ENCODE results near the gene PDE7B.

PDE7B gene

GRCh38 chr6:135999393-135999792 lies 147.9 kb downstream of the PDE7B start:
- H3K79me2 ChIP-seq (ENCODE audit: insufficient read depth, low read length), result no peaks in the 10 kb centered on the region
- H3F3A ChIP-seq (ENCODE audit: low read depth), result no peaks in the 10 kb centered on the region
- H3K4me2 ChIP-seq (ENCODE audit: low read depth, low read length, poor library complexity, severe bottlenecking), result no peak overlapping the region
- H3K4me3 ChIP-seq (ENCODE audit: low read length, poor library complexity, severe bottlenecking), result no peak overlapping the region
- no peaks in the 10 kb centered on the region for H3K9me2 ChIP-seq (replicated peaks; ENCODE audit: low read depth, low read length)
- H3K9ac ChIP-seq (ENCODE audit: low read depth, low read length, poor library complexity, severe bottlenecking), result no peak overlapping the region
- H3K9me3 ChIP-seq (ENCODE audit: insufficient read depth, low read depth, low read length), result peaks cover 5% of the 10 kb centered on the region; the same call in 1 of the 2 replicates
- H3K36me3 ChIP-seq (ENCODE audit: insufficient read depth, low read length), result no peaks in the 10 kb centered on the region
- no peak overlapping the region for H2AFZ ChIP-seq (ENCODE audit: low read length)
- no peak for TF ChIP-seq EZH2phosphoT487 (IDR thresholded peaks at IDR 0.05; ENCODE audit: borderline replicate concordance)
- TF ChIP-seq, protein P1, sequence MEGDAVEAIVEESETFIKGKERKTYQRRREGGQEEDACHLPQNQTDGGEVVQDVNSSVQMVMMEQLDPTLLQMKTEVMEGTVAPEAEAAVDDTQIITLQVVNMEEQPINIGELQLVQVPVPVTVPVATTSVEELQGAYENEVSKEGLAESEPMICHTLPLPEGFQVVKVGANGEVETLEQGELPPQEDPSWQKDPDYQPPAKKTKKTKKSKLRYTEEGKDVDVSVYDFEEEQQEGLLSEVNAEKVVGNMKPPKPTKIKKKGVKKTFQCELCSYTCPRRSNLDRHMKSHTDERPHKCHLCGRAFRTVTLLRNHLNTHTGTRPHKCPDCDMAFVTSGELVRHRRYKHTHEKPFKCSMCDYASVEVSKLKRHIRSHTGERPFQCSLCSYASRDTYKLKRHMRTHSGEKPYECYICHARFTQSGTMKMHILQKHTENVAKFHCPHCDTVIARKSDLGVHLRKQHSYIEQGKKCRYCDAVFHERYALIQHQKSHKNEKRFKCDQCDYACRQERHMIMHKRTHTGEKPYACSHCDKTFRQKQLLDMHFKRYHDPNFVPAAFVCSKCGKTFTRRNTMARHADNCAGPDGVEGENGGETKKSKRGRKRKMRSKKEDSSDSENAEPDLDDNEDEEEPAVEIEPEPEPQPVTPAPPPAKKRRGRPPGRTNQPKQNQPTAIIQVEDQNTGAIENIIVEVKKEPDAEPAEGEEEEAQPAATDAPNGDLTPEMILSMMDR (conservative IDR thresholded peaks at IDR 0.05; ENCODE audit: low read length), result no peak
- H3K4me1 ChIP-seq (ENCODE audit: insufficient read depth, low read length, poor library complexity, severe bottlenecking), result no peaks in the 10 kb centered on the region
- no peaks in the 10 kb centered on the region for H3K27me3 ChIP-seq (ENCODE audit: insufficient read depth, low read length, poor library complexity, severe bottlenecking)
- no peaks in the 10 kb centered on the region for H4K20me1 ChIP-seq (ENCODE audit: insufficient read depth, low read length, poor library complexity, severe bottlenecking)

- Histone ChIP-seq H3K4me1 (ENCODE audit: insufficient read depth, low read length, poor library complexity, severe bottlenecking) (no peaks in the 10 kb centered on the region), H3K27me3 (ENCODE audit: insufficient read depth, low read length, poor library complexity, severe bottlenecking) (no peaks in the 10 kb centered on the region), H3K79me2 (ENCODE audit: insufficient read depth, low read length) (no peaks in the 10 kb centered on the region), H3K9me2 (replicated peaks; ENCODE audit: low read depth, low read length) (no peaks in the 10 kb centered on the region), H3F3A (ENCODE audit: low read depth) (no peaks in the 10 kb centered on the region), H4K20me1 (ENCODE audit: insufficient read depth, low read length, poor library complexity, severe bottlenecking) (no peaks in the 10 kb centered on the region), H3K4me3 (ENCODE audit: low read length, poor library complexity, severe bottlenecking) (no peak overlapping the region), H3K4me2 (ENCODE audit: low read depth, low read length, poor library complexity, severe bottlenecking) (no peak overlapping the region), H2AFZ (ENCODE audit: low read length) (no peak overlapping the region), H3K9ac (ENCODE audit: low read depth, low read length, poor library complexity, severe bottlenecking) (no peak overlapping the region), H3K9me3 (ENCODE audit: insufficient read depth, low read depth, low read length) (no peaks in the 10 kb centered on the region), H3K36me3 (ENCODE audit: insufficient read depth, low read length) (no peaks in the 10 kb centered on the region)
- no peak for TF ChIP-seq EZH2phosphoT487 (IDR thresholded peaks at IDR 0.05; ENCODE audit: borderline replicate concordance)
- TF ChIP-seq, protein P1 (conservative IDR thresholded peaks at IDR 0.05; ENCODE audit: low read length), result no peak
Observed at GRCh38 chr6:136007345-136007744, 155.8 kb downstream of the PDE7B start.

DNA sequence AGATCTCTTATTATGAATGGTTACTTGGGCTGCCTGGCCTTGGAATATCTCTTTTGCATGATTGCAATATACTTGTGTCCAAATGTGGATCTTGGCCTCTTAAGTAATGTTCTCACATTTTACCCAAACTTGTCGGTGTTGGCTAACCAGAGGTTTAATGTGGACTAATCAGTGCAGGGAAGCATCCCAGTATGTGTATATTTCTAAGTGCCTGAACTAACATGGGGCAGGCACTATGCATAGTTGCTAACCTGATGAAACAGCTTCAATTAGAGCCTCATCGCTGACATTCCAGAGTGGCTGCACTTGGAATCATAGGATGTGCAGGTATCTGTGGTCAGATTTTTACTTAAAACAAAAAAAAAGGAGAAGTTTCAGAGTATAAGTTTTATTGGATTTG lies 160.0 kb downstream of the PDE7B start:
- H3K4me2 ChIP-seq (ENCODE audit: low read depth, low read length, poor library complexity, severe bottlenecking), result no peak overlapping the region
- H2AFZ ChIP-seq (ENCODE audit: low read length), result no peak overlapping the region
- no peaks in the 10 kb centered on the region for H3K79me2 ChIP-seq (ENCODE audit: insufficient read depth, low read length)
- H4K20me1 ChIP-seq (ENCODE audit: insufficient read depth, low read length, poor library complexity, severe bottlenecking), result no peaks in the 10 kb centered on the region
- H3K9me3 ChIP-seq (ENCODE audit: insufficient read depth, low read depth, low read length), result no peaks in the 10 kb centered on the region
- H3K4me3 ChIP-seq (ENCODE audit: low read length, poor library complexity, severe bottlenecking), result no peak overlapping the region
- no peak overlapping the region for H3K9ac ChIP-seq (ENCODE audit: low read depth, low read length, poor library complexity, severe bottlenecking)
- no peaks in the 10 kb centered on the region for H3K4me1 ChIP-seq (ENCODE audit: insufficient read depth, low read length, poor library complexity, severe bottlenecking)
- no peak for TF ChIP-seq EZH2phosphoT487 (IDR thresholded peaks at IDR 0.05; ENCODE audit: borderline replicate concordance)
- TF ChIP-seq, protein P1 (conservative IDR thresholded peaks at IDR 0.05; ENCODE audit: low read length), result no peak
- no peaks in the 10 kb centered on the region for H3K9me2 ChIP-seq (replicated peaks; ENCODE audit: low read depth, low read length)
- H3K36me3 ChIP-seq (ENCODE audit: insufficient read depth, low read length), result no peaks in the 10 kb centered on the region
- H3F3A ChIP-seq (ENCODE audit: low read depth), result no peaks in the 10 kb centered on the region
- H3K27me3 ChIP-seq (ENCODE audit: insufficient read depth, low read length, poor library complexity, severe bottlenecking), result no peaks in the 10 kb centered on the region
